Measurements from ENCODE around the gene GPR108.
"Not testable (repeated sequence)": the region's sequence is repeated elsewhere in the genome, so short reads cannot be mapped to it uniquely, and the experiment has no call there.

Gene GPR108

DNA sequence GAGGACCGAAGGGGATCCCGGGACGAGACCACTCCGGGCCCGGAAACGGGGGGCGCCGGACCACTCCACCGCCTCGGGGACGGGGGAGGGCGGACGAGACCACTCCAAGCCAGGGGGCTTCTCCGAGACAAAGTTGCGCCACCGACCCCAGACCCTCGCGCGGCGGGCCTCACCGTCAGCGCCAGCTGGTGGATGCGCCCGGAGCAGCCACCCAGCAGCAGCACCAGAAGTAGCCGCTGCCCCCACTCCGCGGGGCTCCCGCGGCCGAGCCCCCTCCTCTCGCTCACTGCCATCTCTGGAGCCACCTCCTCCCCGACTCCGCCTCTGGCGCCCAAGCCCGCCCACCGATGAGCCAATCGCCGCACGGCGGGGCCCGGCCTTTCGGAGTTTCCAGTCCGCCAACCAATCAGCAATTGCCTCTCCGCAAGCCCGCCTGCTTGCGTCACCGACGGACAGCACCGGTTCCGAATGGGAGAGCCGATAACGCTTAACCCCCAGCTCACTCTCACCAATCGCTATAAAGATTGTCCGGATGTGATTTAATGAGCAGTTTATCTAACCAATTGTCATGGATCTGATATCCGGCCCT, at the start of gene GPR108:
Gene GPR108, minus strand, starts transcription at position 297 of the 589 bp plus-strand sequence. Its CDS starts 4 bp downstream, at position 293.
- DNase-seq: peak; percentile 99

DNA sequence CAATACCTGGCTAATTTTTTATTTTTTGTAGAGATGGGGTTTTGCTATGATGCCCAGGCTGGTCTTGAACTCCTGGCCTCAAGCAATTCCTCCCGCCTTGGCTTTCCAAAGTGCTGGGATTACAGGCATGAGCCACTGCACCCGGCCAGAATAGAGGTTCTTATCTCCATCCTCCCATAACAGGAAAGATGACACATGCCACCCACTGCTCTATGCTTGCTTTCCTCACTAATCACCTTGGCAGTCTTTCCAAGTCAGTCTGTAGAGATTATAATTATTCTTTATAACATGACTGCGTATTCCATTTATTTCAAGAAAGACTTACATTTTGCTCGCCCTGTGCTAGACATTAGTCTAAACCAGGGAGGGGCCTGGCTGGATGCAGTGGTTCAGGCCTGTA, 41.8 kb upstream of the GPR108 start:
- DNase-seq: no peak

DNA sequence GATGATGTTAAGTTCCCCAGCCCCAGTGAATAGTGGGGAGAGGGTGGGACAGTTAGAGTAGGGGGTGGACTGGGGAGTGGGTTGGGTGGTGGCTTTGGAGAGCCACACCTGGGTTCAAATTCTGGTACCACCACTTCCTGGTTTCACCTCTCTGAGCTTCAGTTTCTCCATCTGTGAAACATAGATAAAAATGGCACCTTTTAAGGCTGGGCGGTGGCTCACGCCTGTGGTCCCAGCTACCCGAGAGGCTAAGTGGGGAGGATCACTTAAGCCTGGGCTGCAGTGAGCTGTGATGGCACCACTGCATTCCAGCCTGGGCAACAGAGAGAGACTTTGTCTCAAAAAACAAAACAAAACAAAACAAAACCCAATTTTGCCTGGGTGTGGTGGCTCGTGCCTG, 41.0 kb upstream of the GPR108 start:
- no peak for DNase-seq

GRCh38 chr19:6777434-6777833, 40.1 kb upstream of the GPR108 start:
- DNase-seq: no peak

- DNase-seq: no peak
Observed at GRCh38 chr19:6776999-6777398, 39.6 kb upstream of the GPR108 start.

GRCh38 chr19:6776045-6776444, 38.7 kb upstream of the GPR108 start:
- not testable (repeated sequence) for DNase-seq

GRCh38 chr19:6774821-6775707, 37.7 kb upstream of the GPR108 start:
- no peak for DNase-seq

DNA sequence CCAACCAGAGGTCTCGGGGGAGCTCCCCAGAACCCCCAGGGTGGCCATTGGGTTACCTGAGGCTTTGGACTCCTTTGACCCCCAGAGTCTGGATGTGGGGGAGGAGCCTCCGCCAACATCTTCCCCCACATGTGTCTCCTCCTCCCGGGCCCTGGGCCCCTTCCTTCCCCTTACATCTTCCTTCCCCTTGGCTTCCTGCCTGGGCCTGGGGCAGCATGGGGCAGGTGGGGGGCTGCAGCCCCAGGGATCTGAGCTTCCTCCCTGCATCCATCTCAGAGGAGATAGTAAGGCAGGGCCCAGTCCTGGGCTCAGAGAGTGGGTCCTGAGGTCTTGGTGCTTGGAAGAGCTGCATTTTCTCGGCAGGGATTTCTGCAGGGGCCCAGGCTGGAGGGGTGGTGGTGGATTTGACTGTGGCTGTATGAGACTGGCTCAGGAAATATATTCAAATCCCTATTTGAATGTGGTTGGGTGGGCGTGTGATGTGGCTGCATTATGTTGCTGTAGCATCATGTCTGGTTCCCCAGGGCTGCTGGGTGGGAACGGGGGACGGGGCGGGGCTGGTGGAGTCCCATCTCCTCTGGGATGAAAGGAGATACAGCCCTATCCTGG, 36.0 kb upstream of the GPR108 start:
- peak; percentile 79 for DNase-seq

- no peak for DNase-seq
Observed at GRCh38 chr19:6772866-6773322, 35.5 kb upstream of the GPR108 start.

GRCh38 chr19:6772028-6772865, 34.9 kb upstream of the GPR108 start, which contains the start of gene VAV1:
Gene VAV1 (plus strand): TSS chr19:6772708. CDS start chr19:6772808, 100 bp downstream.
- peak; percentile 90 for DNase-seq

DNA sequence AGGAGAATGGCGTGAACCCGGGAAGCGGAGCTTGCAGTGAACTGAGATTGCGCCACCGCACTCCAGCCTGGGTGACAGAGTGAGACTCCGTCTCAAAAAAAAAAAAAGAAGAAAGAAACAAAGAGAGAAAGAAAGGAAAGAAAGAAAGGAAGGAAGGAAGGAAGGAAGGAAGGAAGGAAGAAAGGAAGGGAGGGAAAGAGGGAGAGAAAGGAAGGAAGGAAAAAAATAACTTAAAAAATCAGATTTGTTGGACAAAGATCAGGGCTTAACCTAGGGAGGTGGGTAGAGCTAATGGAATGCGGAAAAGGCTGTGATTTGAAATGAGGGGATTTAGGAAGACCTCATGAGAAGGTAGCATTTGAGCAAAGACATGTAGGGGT, 34.3 kb upstream of the GPR108 start:
- not testable (repeated sequence) for DNase-seq

- DNase-seq: no peak
Observed at GRCh38 chr19:6769006-6769619, 31.7 kb upstream of the GPR108 start.

- no peak for DNase-seq
Observed at GRCh38 chr19:6768236-6768785, 30.9 kb upstream of the GPR108 start.

- peak; percentile 95 for DNase-seq
Observed at GRCh38 chr19:6767357-6768235, 30.2 kb upstream of the GPR108 start, which contains the start of gene SH2D3A. Gene SH2D3A (minus strand): TSS chr19:6767435. CDS start chr19:6763748, 3,687 bp downstream.

DNA sequence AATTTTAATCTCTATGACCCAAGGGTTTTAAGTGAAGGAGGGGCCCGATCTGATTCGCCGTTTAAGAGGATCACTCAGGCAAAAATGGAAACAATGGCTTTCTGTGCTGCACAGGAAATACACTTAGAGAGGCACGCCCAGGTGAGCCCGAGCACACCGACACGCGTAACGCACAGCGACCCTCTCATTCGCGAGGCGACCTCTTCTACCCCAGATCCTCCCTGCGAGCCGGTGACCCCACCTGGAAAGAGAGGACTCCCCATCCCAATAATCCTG, 29.6 kb upstream of the GPR108 start:
- DNase-seq: no peak

GRCh38 chr19:6766357-6767080, 29.1 kb upstream of the GPR108 start:
- peak; percentile 26 for DNase-seq

DNA sequence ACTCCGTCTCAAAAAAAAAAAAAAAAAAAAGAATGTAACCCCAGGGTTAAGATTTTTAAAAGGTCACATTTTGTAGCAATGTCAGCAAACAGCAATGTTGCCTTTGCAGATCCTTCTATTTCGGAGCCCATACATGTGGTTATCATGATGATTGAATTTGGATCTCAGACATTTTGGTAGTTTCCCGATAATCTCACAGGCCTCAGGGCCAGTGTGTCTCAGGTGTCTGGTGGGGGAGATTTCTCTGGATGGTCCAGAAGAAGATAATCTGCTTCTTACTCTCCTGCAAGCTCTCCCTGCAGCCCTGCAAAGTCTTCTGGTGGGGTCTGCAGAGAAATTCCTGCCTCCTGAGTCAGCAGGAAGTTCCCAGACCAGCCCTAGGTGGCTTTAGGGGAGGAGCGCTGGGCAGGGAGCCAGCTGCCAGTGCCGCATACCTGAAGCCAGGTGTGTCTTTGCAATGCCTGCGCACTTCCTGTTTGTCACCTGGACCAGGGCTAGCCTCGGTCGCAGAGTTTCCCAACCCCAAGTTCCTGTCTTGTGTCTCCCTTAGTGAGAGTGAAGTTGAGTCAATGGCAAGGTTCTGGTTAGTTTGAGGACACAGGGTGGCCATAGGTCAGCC, 28.5 kb upstream of the GPR108 start:
- no peak for DNase-seq

GRCh38 chr19:6762253-6762797, 24.9 kb upstream of the GPR108 start:
- not testable (repeated sequence) for DNase-seq

GRCh38 chr19:6761053-6761676, 23.8 kb upstream of the GPR108 start:
- peak; percentile 49 for DNase-seq
